Measurements from ENCODE around the gene PTPRM.

The PTPRM gene

GRCh38 chr18:7809455-7809854 lies 242.3 kb downstream of the PTPRM start:
- DNase-seq (ENCODE audit: low read depth) = no peak

- DNase-seq (ENCODE audit: low read depth) = no peak
Measured at GRCh38 chr18:7809978-7810377, 242.9 kb downstream of the PTPRM start.

DNA sequence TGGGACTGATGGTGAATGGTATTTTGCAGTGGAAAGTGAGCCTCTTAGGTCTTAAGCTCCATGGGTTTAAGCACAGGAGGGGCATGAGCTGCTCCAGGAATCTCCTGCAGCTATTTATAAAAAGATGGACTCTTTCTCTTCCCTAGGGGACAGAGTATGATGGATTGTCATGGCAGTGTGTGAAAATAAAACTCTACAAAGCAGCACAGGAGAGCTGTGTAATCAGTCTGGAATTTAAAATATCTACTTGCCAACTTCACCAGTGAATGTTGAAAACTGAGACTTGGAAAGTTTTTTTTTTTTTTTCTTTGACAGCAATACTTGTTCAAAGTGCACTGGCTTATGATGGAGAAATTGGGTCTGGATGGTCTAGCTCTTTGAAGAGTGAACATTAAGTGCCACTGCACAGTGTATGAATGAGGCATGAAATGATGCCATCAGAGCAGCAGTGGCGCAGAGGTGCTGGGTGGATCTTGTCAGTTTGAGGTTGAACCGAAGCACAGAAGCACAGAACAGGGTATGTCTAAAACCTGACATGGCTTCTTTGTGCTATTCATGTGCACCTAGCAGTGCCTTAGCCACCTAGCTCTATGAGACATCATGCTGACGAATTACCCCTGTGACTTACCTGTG lies 245.4 kb downstream of the PTPRM start:
- DNase-seq (ENCODE audit: low read depth) = no peak

- DNase-seq (ENCODE audit: low read depth) = no peak
Measured at GRCh38 chr18:7813131-7813530, 246.0 kb downstream of the PTPRM start.

DNA sequence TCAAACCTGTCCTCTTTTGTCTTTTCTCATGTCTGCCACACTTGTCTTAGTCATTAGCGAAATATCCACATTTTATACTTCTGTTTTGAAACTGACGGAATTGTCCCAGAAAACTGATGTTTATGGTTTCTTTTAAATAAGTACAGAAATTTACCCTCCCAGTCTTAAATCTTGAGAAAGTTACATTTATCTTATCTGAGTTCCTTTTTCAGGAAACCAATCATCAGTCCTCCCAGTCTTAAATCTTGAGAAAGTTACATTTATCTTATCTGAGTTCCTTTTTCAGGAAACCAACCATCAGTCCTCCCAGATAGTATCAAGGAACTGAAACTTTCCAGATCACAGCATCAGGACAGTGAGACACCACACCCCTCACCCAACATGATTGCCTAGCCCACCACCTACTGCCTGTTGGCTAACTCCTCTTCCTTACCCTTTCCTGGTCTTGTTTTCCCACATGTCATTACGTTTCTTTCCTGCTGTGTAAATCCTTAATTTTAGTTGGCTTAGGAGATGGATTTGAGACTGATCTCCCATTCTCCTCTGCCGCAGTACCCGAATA lies 247.7 kb downstream of the PTPRM start:
- DNase-seq (ENCODE audit: low read depth) = no peak

GRCh38 chr18:7815787-7816186 lies 248.7 kb downstream of the PTPRM start:
- no peak for DNase-seq (ENCODE audit: low read depth)

GRCh38 chr18:7817575-7818230 lies 250.6 kb downstream of the PTPRM start:
- DNase-seq (ENCODE audit: low read depth) = no peak

- no peak for DNase-seq (ENCODE audit: low read depth)
Measured at GRCh38 chr18:7821784-7822183, 254.7 kb downstream of the PTPRM start.

- no peak for DNase-seq (ENCODE audit: low read depth)
Measured at GRCh38 chr18:7822435-7823331, 255.6 kb downstream of the PTPRM start.

GRCh38 chr18:7824970-7825369 lies 257.9 kb downstream of the PTPRM start:
- no peak for DNase-seq (ENCODE audit: low read depth)

GRCh38 chr18:7830468-7830867 lies 263.4 kb downstream of the PTPRM start:
- no peak for DNase-seq (ENCODE audit: low read depth)

GRCh38 chr18:7839548-7839947 lies 272.4 kb downstream of the PTPRM start:
- no peak for DNase-seq (ENCODE audit: low read depth)

DNA sequence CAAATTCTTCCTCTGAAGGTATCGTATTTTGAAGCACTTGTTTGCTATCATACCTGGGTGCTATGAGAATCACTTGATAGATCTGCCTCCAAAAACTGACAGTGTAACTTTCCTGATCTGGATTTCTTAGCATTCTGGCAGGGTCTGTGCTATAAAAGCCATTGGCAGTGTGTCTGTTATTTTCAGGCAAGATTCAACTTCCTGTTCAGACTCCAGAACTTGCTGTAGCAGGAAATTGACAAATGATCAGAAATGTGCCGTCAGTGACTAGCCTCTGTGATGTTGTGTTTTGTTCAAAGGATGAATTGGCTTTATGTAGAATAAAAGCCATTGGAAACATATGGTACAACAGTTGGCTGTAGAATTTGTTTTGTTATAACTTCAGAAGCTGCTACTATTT lies 273.3 kb downstream of the PTPRM start:
- DNase-seq (ENCODE audit: low read depth) = no peak

- no peak for DNase-seq (ENCODE audit: low read depth)
Measured at GRCh38 chr18:7844017-7844416, 276.9 kb downstream of the PTPRM start.

- DNase-seq (ENCODE audit: low read depth) = no peak
Measured at GRCh38 chr18:7844418-7844817, 277.3 kb downstream of the PTPRM start.

DNA sequence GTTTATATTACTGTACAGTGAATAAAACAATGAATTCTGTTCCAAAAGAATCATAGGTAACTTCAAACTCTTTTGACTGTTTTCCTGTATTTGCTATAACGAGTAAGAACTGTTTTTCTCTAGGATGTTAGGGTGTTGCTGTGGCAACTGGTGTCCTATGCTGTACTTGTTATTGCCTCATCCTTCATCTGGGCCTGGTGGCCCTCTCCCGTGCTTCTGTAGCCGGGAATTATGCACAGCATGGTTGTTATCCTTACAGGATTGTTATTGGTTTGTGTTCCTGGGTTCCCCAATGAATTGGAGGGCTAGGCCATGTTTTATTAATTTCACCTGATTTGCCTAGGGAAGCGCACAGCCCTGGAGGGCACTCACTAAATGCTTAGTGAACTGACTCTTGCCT lies 279.2 kb downstream of the PTPRM start:
- DNase-seq (ENCODE audit: low read depth) = no peak

- DNase-seq (ENCODE audit: low read depth) = no peak
Measured at GRCh38 chr18:7847357-7848053, 280.4 kb downstream of the PTPRM start.

DNA sequence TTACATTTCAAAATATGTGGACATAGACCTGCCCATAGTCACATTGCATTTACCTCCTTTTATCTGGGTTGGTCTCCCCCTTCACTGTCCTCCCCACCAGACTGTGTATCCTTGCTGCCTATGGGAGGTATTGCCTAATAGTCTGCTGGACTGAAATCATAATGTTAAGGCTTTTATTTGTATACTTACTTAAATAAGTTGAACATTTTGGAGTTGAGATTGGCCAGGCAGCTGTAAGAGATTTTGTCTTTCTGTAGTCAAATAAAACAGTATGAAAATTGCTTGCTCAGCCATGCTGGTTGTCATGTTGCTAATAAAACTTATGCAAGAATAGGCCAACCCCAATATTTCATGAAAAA lies 280.9 kb downstream of the PTPRM start:
- no peak for DNase-seq (ENCODE audit: low read depth)

DNA sequence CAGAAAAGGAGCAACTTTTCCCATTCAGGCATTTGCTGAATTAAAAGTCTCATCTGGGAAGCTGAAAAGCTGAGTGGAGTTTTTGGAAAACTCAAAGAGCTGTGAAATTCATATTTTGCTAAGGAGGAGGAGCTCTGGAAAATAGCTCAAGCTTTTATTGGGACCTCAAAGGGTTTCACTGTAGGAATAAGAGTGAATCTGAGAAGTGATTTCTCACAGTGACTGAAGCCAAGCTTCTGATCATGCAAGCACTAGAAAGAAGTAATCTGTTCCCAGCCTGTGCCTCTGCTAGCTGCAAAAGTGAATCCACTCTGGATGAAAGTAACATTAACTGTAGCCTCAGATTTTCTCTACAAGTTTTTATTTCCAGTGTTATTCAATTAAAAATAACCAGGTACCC lies 283.3 kb downstream of the PTPRM start:
- no peak for DNase-seq (ENCODE audit: low read depth)

DNA sequence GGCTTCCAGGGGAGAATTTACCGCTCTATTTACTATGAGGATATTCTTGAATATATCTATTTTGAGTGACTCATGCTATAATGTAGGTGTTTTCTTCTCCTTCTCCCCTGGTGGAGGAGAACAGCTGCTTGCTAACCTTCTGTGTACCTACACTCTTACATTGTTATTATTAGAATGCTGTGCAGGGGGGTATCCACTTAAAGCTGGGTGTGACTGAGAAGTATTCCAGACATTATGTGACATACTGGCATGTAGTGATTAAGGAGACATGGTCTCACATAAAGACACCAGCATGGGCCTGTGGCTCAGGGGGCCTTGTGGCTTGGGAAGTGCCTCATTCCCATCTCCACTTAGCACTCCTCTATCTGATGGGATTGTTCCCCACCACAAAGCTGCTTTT lies 287.9 kb downstream of the PTPRM start:
- DNase-seq (ENCODE audit: low read depth) = no peak

GRCh38 chr18:7855671-7856070 lies 288.6 kb downstream of the PTPRM start:
- DNase-seq (ENCODE audit: low read depth) = no peak

GRCh38 chr18:7856116-7856515 lies 289.0 kb downstream of the PTPRM start:
- DNase-seq (ENCODE audit: low read depth) = no peak

Measured in stimulated activated CD4-positive, alpha-beta T cell treated with anti-CD3 and anti-CD28 coated beads, Interleukin-2, amount 100 ng/mL, for 4 hours (primary cell).